ENCODE data around the gene ZNF883.
"Not testable (repeated sequence)": the region's sequence is repeated elsewhere in the genome, so short reads cannot be mapped to it uniquely, and the experiment has no call there.

- TF ChIP-seq ARNTL (CRISPR knock-in tag; IDR thresholded peaks at IDR 0.05; ENCODE audit: borderline replicate concordance, low read depth); ZFP3 (CRISPR knock-in tag; IDR thresholded peaks at IDR 0.05); PPARA (CRISPR knock-in tag; IDR thresholded peaks at IDR 0.05; ENCODE audit: borderline replicate concordance); TOX (CRISPR knock-in tag; IDR thresholded peaks at IDR 0.05; ENCODE audit: borderline replicate concordance): not testable (repeated sequence)
Observed at GRCh38 chr9:113059581-113060284, 47.7 kb upstream of the ZNF883 start.

Data from SK-N-SH treated with all-trans-retinoic acid at 6 μM for 48 hours (cell line).